H9 (cell line): Measurements from ENCODE around the gene SLC6A8. TPM values are rescaled to one million over a fixed set of nuclear protein-coding genes. Genes with fewer than 3 reads are reported as not detected.

Experiments
- DNase-seq: peaks from one replicate; pipeline ENCODE4 v3.0.0-alpha.2; 2017
- H2AFZ ChIP-seq: one replicate; pipeline ENCODE4 v1.6.1; 2013; ENCODE audit warnings: mild to moderate bottlenecking, low read length, control low read depth, moderate library complexity
- H2AK5ac ChIP-seq: 2 replicates; pipeline ENCODE4 v1.6.1; 2013; ENCODE audit warnings: low read length, control low read depth, mixed read lengths; ENCODE audit not compliant: insufficient read length
- H2BK120ac ChIP-seq: one replicate; pipeline ENCODE4 v1.6.1; 2013; ENCODE audit warnings: low read depth, mild to moderate bottlenecking, low read length, control low read depth, inconsistent platforms; ENCODE audit not compliant: poor library complexity, severe bottlenecking
- H2BK12ac ChIP-seq: 2 replicates; pipeline ENCODE4 v1.6.1; 2013; ENCODE audit warnings: low read length, control low read depth, mixed read lengths, low read depth; ENCODE audit not compliant: insufficient read length
- H2BK15ac ChIP-seq: 2 replicates; pipeline ENCODE4 v1.6.1; 2013; ENCODE audit warnings: low read depth, low read length, control low read depth
- H2BK20ac ChIP-seq: one replicate; pipeline ENCODE4 v1.6.1; 2013; ENCODE audit warnings: low read depth, mild to moderate bottlenecking, low read length, control low read depth, inconsistent platforms; ENCODE audit not compliant: poor library complexity, severe bottlenecking
- H2BK5ac ChIP-seq: 2 replicates; pipeline ENCODE4 v1.6.1; 2013; ENCODE audit warnings: low read length, control low read depth, mixed read lengths; ENCODE audit not compliant: insufficient read length
- H3K14ac ChIP-seq: 2 replicates; pipeline ENCODE4 v1.6.1; 2013; ENCODE audit warnings: low read length, control low read depth; ENCODE audit not compliant: insufficient read depth
- H3K18ac ChIP-seq: 2 replicates; pipeline ENCODE4 v1.6.1; 2013; ENCODE audit warnings: low read depth, mild to moderate bottlenecking, mixed read lengths, low read length, control low read depth; ENCODE audit not compliant: insufficient read length
- H3K23ac ChIP-seq: 2 replicates; pipeline ENCODE4 v1.6.1; 2013; ENCODE audit warnings: low read length, control low read depth, mixed read lengths, low read depth; ENCODE audit not compliant: insufficient read length
- H3K23me2 ChIP-seq: 2 replicates; pipeline ENCODE4 v1.6.1; 2013; ENCODE audit warnings: low read depth, mild to moderate bottlenecking, mixed read lengths, low read length, control low read depth; ENCODE audit not compliant: insufficient read length, poor library complexity, severe bottlenecking
- H3K27ac ChIP-seq: 2 replicates; pipeline ENCODE4 v1.5.1; 2013; ENCODE audit warnings: low read length, control low read depth, mixed read lengths, low read depth; ENCODE audit not compliant: insufficient read length
- H3K27me3 ChIP-seq: 2 replicates; pipeline ENCODE4 v1.6.1; 2013; ENCODE audit warnings: low read length, control low read depth, inconsistent platforms; ENCODE audit not compliant: insufficient read depth
- H3K4ac ChIP-seq: 2 replicates; pipeline ENCODE4 v1.6.1; 2013; ENCODE audit warnings: low read depth, mild to moderate bottlenecking, control low read depth, inconsistent platforms, low read length, moderate library complexity
- H3K4me1 ChIP-seq: 2 replicates; pipeline ENCODE4 v1.6.1; 2013; ENCODE audit warnings: low read length, control low read depth, inconsistent platforms; ENCODE audit not compliant: insufficient read depth
- H3K4me2 ChIP-seq: 2 replicates; pipeline ENCODE4 v1.6.1; 2013; ENCODE audit warnings: low read length, control low read depth, mixed read lengths; ENCODE audit not compliant: insufficient read length, insufficient read depth
- H3K56ac ChIP-seq: 2 replicates; pipeline ENCODE4 v1.6.1; 2013; ENCODE audit warnings: low read depth, mild to moderate bottlenecking, mixed read lengths, low read length, control low read depth; ENCODE audit not compliant: insufficient read length
- H3K79me1 ChIP-seq: 2 replicates; pipeline ENCODE4 v1.6.1; 2013; ENCODE audit warnings: low read depth, mild to moderate bottlenecking, moderate library complexity, low read length, control low read depth, inconsistent platforms; ENCODE audit not compliant: insufficient read depth, poor library complexity, severe bottlenecking
- H3K79me2 ChIP-seq: 2 replicates; pipeline ENCODE4 v1.6.1; 2013; ENCODE audit warnings: low read length, control low read depth, inconsistent platforms; ENCODE audit not compliant: insufficient read depth
- H3K9ac ChIP-seq: 2 replicates; pipeline ENCODE4 v1.6.1; 2013; ENCODE audit warnings: low read length, control low read depth, mixed read lengths; ENCODE audit not compliant: insufficient read length; ENCODE audit errors: extremely low read depth
- H3K9me3 ChIP-seq: one replicate; pipeline ENCODE4 v1.6.1; 2013; ENCODE audit warnings: low read depth, low read length, inconsistent platforms; ENCODE audit not compliant: control insufficient read depth
- H3T11ph ChIP-seq: one replicate; pipeline ENCODE4 v1.6.1; 2013; ENCODE audit warnings: mild to moderate bottlenecking, low read length, control low read depth, inconsistent platforms
- H4K20me1 ChIP-seq: one replicate; pipeline ENCODE4 v1.6.1; 2013; ENCODE audit not compliant: control insufficient read depth, insufficient read length, insufficient read depth
- H4K5ac ChIP-seq: 2 replicates; pipeline ENCODE4 v1.6.1; 2013; ENCODE audit warnings: low read depth, mild to moderate bottlenecking, mixed read lengths, low read length, control low read depth; ENCODE audit not compliant: insufficient read length
- H4K8ac ChIP-seq: replicated peaks from 2 replicates; pipeline ENCODE4 v1.6.1; 2013; ENCODE audit warnings: low read length, control low read depth, mixed read lengths, low read depth; ENCODE audit not compliant: insufficient read length
- H4K91ac ChIP-seq: 2 replicates; pipeline ENCODE4 v1.6.1; 2013; ENCODE audit warnings: low read depth, mild to moderate bottlenecking, moderate library complexity, mixed read lengths, low read length, control low read depth; ENCODE audit not compliant: insufficient read length
- H3K27ac Mint-ChIP-seq, 3 experiments: 2 replicates in 2 of 3; 3 replicates in 1 of 3; pipeline ENCODE4 v1.8.0; 2020 to 2021; ENCODE audit warnings: mixed read lengths in 3 of 3, mild to moderate bottlenecking in 1 of 3, moderate library complexity in 1 of 3
- H3K27me3 Mint-ChIP-seq: 2 replicates; pipeline ENCODE4 v1.8.0; 2021; ENCODE audit warnings: low read depth, mild to moderate bottlenecking, moderate library complexity, mixed read lengths
- H3K36me3 Mint-ChIP-seq, 3 experiments: 2 replicates in 2 of 3; 3 replicates in 1 of 3; pipeline ENCODE4 v1.8.0; 2020 to 2021; ENCODE audit warnings: low read depth in 3 of 3, mixed read lengths in 3 of 3; ENCODE audit not compliant: insufficient read depth in 1 of 3
- H3K4me1 Mint-ChIP-seq, 2 experiments: 2 replicates each; pipeline ENCODE4 v1.8.0; 2020; ENCODE audit warnings: mixed read lengths in 2 of 2
- H3K4me3 Mint-ChIP-seq, 2 experiments: 2 replicates in 1 of 2; 3 replicates in 1 of 2; pipeline ENCODE4 v1.8.0; 2020 to 2021; ENCODE audit warnings: mild to moderate bottlenecking in 2 of 2, mixed read lengths in 2 of 2, moderate library complexity in 1 of 2
- H3K9me3 Mint-ChIP-seq, 2 experiments: 2 replicates in 1 of 2; 3 replicates in 1 of 2; pipeline ENCODE4 v1.8.0; 2020; ENCODE audit warnings: mild to moderate bottlenecking in 2 of 2, mixed read lengths in 2 of 2, moderate library complexity in 1 of 2
- CTCF ChIP-seq: fragments of 200-600 bp; sonication (generic); conservative IDR thresholded peaks from 3 replicates; pipeline ENCODE4 v1.8.0; 2021; ENCODE audit warnings: antibody characterized with exemption, mild to moderate bottlenecking
- WGBS: extraction: QIAGEN DNeasy Blood & Tissue Kit; methylation state at CpG from one replicate; pipeline ENCODE4 v1.1.7; 2013; ENCODE audit warnings: missing lambda C conversion rate, low lambda C conversion rate, mixed read lengths; ENCODE audit not compliant: insufficient read length; ENCODE audit errors: extremely low coverage; 5-methylcytosine and 5-hydroxymethylcytosine counted together
- total RNA-seq: library from RNA; stranded (reverse); gene quantifications from 2 replicates; pipeline ENCODE4 v1.2.1, GENCODE V29; 2021

Gene SLC6A8
- total RNA-seq, 1 experiment from 2014 or later, result 229 TPM

- H3K23ac ChIP-seq, result no peak overlapping the region
- H4K8ac ChIP-seq, result no peak overlapping the region
- no peak overlapping the region for H2BK15ac ChIP-seq
- no peaks in the 10 kb centered on the region; the same call in 1 of the 2 replicates for H3K79me2 ChIP-seq
- no peak overlapping the region for H2BK20ac ChIP-seq
- WGBS, result no CpG with 5 or more reads among the region's 69 CpGs
- no peak overlapping the region for H3K9ac ChIP-seq
- no peak overlapping the region for H3K4me3 Mint-ChIP-seq
- no peak overlapping the region for H3K18ac ChIP-seq
- H2BK5ac ChIP-seq, result no peak overlapping the region
- no peak overlapping the region for H3K27ac ChIP-seq
- peaks cover 32 to 55% of the 10 kb centered on the region in 2 experiments for H3K9me3 Mint-ChIP-seq
- no peaks in the 10 kb centered on the region for H3K23me2 ChIP-seq
- no peak overlapping the region for H2AK5ac ChIP-seq
- no peak for TF ChIP-seq CTCF
- peaks cover 15 to 19% of the 10 kb centered on the region in 2 experiments for H3K4me1 Mint-ChIP-seq
- H3K56ac ChIP-seq, result no peak overlapping the region
- no peak overlapping the region for H3K14ac ChIP-seq
- H3K9me3 ChIP-seq, result peaks cover 6% of the 10 kb centered on the region
- no peaks in the 10 kb centered on the region for H3K27me3 ChIP-seq
- H3T11ph ChIP-seq, result no peak overlapping the region
- no peak overlapping the region for H2AFZ ChIP-seq
- no peaks in the 10 kb centered on the region for H3K79me1 ChIP-seq
- H3K27me3 Mint-ChIP-seq, result peaks cover 2% of the 10 kb centered on the region; the same call in 1 of the 2 replicates
- H3K4me2 ChIP-seq, result no peak overlapping the region
- no peaks in the 10 kb centered on the region; the same call in 1 of the 2 replicates for H3K4me1 ChIP-seq
- DNase-seq, result no peak
- H3K27ac Mint-ChIP-seq, result no peak overlapping the region
- no peak overlapping the region for H3K4ac ChIP-seq
- H4K5ac ChIP-seq, result no peak overlapping the region
- no peak overlapping the region for H4K91ac ChIP-seq
- H2BK120ac ChIP-seq, result no peak overlapping the region
- H2BK12ac ChIP-seq, result no peak overlapping the region
- H4K20me1 ChIP-seq, result peaks cover 5% of the 10 kb centered on the region
- H3K36me3 Mint-ChIP-seq, result peaks cover 15 to 41% (median 40%) of the 10 kb centered on the region in 3 experiments
Measured at GRCh38 chrX:153688071-153688470, 345 bp downstream of the SLC6A8 start.
